HG03469 (cell line): ENCODE data around the gene STAT1.

Experiments used
- ATAC-seq: cut with Tn5 transposase; IDR thresholded peaks from one replicate; pipeline ENCODE4 v1.9.1; 2021; ENCODE audit warnings: mild to moderate bottlenecking, moderate library complexity, moderate number of reproducible peaks; ENCODE audit not compliant: unreplicated experiment

The STAT1 gene

GRCh38 chr2:191032588-191033429, 18.8 kb upstream of the STAT1 start:
- no peak for ATAC-seq

- ATAC-seq: no peak
Observed at GRCh38 chr2:191031256-191031655, 17.3 kb upstream of the STAT1 start.

- ATAC-seq: peak; percentile 83
Observed at GRCh38 chr2:191030521-191031154, 16.7 kb upstream of the STAT1 start.

GRCh38 chr2:191029280-191029950, 15.4 kb upstream of the STAT1 start:
- ATAC-seq: no peak

- no peak for ATAC-seq
Observed at GRCh38 chr2:191026377-191026776, 12.4 kb upstream of the STAT1 start.

GRCh38 chr2:191025135-191025534, 11.2 kb upstream of the STAT1 start:
- no peak for ATAC-seq

GRCh38 chr2:191023235-191023679, 9.3 kb upstream of the STAT1 start:
- no peak for ATAC-seq

GRCh38 chr2:191020742-191021381, 6.9 kb upstream of the STAT1 start:
- no peak for ATAC-seq

GRCh38 chr2:191020221-191020741, 6.3 kb upstream of the STAT1 start:
- peak; percentile 66 for ATAC-seq

- no peak for ATAC-seq
Observed at GRCh38 chr2:191019376-191019775, 5.4 kb upstream of the STAT1 start.

- no peak for ATAC-seq
Observed at GRCh38 chr2:191018643-191019119, 4.7 kb upstream of the STAT1 start.

- no peak for ATAC-seq
Observed at GRCh38 chr2:191018048-191018447, 4.1 kb upstream of the STAT1 start.

- ATAC-seq: no peak
Observed at GRCh38 chr2:191015831-191016230, 1.9 kb upstream of the STAT1 start.

- ATAC-seq: no peak
Observed at GRCh38 chr2:191015239-191015638, 1.3 kb upstream of the STAT1 start.

- ATAC-seq: no peak
Observed at GRCh38 chr2:191014653-191015020, 666 bp upstream of the STAT1 start.

- peak; percentile 0 for ATAC-seq
Observed at GRCh38 chr2:191013682-191013931, 364 bp downstream of the STAT1 start.

GRCh38 chr2:191012845-191013681, 908 bp downstream of the STAT1 start:
- no peak for ATAC-seq

GRCh38 chr2:191012346-191012745, 1.6 kb downstream of the STAT1 start:
- no peak for ATAC-seq

- no peak for ATAC-seq
Observed at GRCh38 chr2:191010887-191011885, 2.8 kb downstream of the STAT1 start.
